PC-3 (cell line): Measurements from ENCODE around the gene ELAPOR1. TPM values are rescaled to one million over a fixed set of nuclear protein-coding genes. Genes with fewer than 3 reads are reported as not detected.

Experiments used
- ATAC-seq: fragments of 200-7000 bp; cut with Tn5 transposase; 2 replicates; pipeline ENCODE4 v1.9.1; 2020; ENCODE audit warnings: mild to moderate bottlenecking, moderate library complexity
- Bru-seq: library from RNA; stranded (reverse); fragments of 400-500 nt; gene quantifications from one replicate; lab custom pipeline; 2021; lab: Mats Ljungman, UMichigan
- BruChase-seq, 2 experiments: library from RNA; stranded (reverse); fragments of 400-500 nt; gene quantifications; one replicate each; lab custom pipeline; 2021; lab: Mats Ljungman, UMichigan
- BruUV-seq: library from RNA; stranded (reverse); fragments of 400-500 nt; replicated peaks from 2 replicates; lab custom pipeline; 2021; lab: Mats Ljungman, UMichigan
- CTCF ChIA-PET: fragments of 300-600 bp; sonication (Branson Sonifier 250); formaldehyde crosslinking; loops from one replicate; lab custom pipeline; 2022; ENCODE audit warnings: antibody characterized with exemption; lab: Charles Lee
- POLR2A ChIA-PET: fragments of 300-600 bp; sonication (Branson Sonifier 250); formaldehyde crosslinking; loops from one replicate; lab custom pipeline; 2022; ENCODE audit warnings: antibody characterized with exemption; ENCODE audit not compliant: unreplicated experiment; lab: Charles Lee
- DNase-seq: peaks from one replicate; pipeline ENCODE4 v3.0.0-alpha.2; 2015
- H2AFZ ChIP-seq: fragments of 300-600 bp; sonication (generic); 2 replicates; pipeline ENCODE4 v1.6.0; 2016; ENCODE audit warnings: antibody characterized with exemption, low read length
- H3F3A ChIP-seq: fragments of 300-600 bp; sonication (generic); one replicate; pipeline ENCODE4 v1.6.0; 2017; ENCODE audit warnings: antibody characterized with exemption, low read length, control low read depth, mild to moderate bottlenecking; ENCODE audit not compliant: unreplicated experiment
- H3K27ac ChIP-seq: fragments of 300-600 bp; sonication (generic); 2 replicates; pipeline ENCODE4 v1.5.1; 2016; ENCODE audit warnings: mild to moderate bottlenecking, low read length
- H3K27me3 ChIP-seq: fragments of 300-600 bp; sonication (generic); 2 replicates; pipeline ENCODE4 v1.6.1; 2016; ENCODE audit warnings: low read length, mixed read lengths
- H3K36me3 ChIP-seq: fragments of 300-600 bp; sonication (generic); 2 replicates; pipeline ENCODE4 v1.6.1; 2016; ENCODE audit warnings: low read depth, mixed run types, low read length, mixed read lengths
- H3K4me1 ChIP-seq: fragments of 300-600 bp; sonication (generic); 2 replicates; pipeline ENCODE4 v1.5.1; 2016; ENCODE audit warnings: low read length; ENCODE audit not compliant: insufficient read depth
- H3K4me2 ChIP-seq: fragments of 300-600 bp; sonication (generic); 2 replicates; pipeline ENCODE4 v1.6.0; 2016; ENCODE audit warnings: low read length
- H3K4me3 ChIP-seq: fragments of 300-600 bp; sonication (generic); 2 replicates; pipeline ENCODE4 v1.5.1; 2016; ENCODE audit warnings: mild to moderate bottlenecking, low read length, mixed read lengths
- H3K79me2 ChIP-seq: fragments of 300-600 bp; sonication (generic); 2 replicates; pipeline ENCODE4 v1.6.1; 2017; ENCODE audit warnings: low read length, mixed read lengths
- H3K9ac ChIP-seq: fragments of 300-600 bp; sonication (generic); 2 replicates; pipeline ENCODE4 v1.6.0; 2016; ENCODE audit warnings: mild to moderate bottlenecking, low read length
- H3K9me2 ChIP-seq: fragments of 300-600 bp; sonication (generic); replicated peaks from 2 replicates; pipeline ENCODE4 v1.6.1; 2016; ENCODE audit warnings: mixed run types, low read length, mixed read lengths
- H3K9me3 ChIP-seq: fragments of 300-600 bp; sonication (generic); 2 replicates; pipeline ENCODE4 v1.6.1; 2016; ENCODE audit warnings: low read length, mixed read lengths
- H4K20me1 ChIP-seq: fragments of 300-600 bp; sonication (generic); 2 replicates; pipeline ENCODE4 v1.6.1; 2016; ENCODE audit warnings: low read length, mixed read lengths
- EZH2 ChIP-seq: fragments of 300-600 bp; sonication (generic); IDR thresholded peaks from one replicate; pipeline ENCODE4 v1.6.1; 2017; ENCODE audit warnings: antibody characterized with exemption, mild to moderate bottlenecking, low read length; ENCODE audit not compliant: unreplicated experiment
- EZH2phosphoT487 ChIP-seq: fragments of 300-600 bp; sonication (generic); IDR thresholded peaks from 2 replicates; pipeline ENCODE4 v1.6.1; 2018; ENCODE audit warnings: mild to moderate bottlenecking, antibody characterized with exemption, low read length, borderline replicate concordance
- intact Hi-C: fragments of 100-400 bp; cut with micrococcal nuclease; formaldehyde crosslinking; loops from 2 replicates; pipeline ENCODE4 v1.9.0; 2023
- long read RNA-seq: library from polyadenylated mRNA; unstranded; transcript quantifications from one replicate; pipeline ENCODE4 v2.0.0, GENCODE V29; 2021; ENCODE audit not compliant: unreplicated experiment
- total RNA-seq: library from RNA; depleted of rRNA; stranded (reverse); fragments of >200 nt; gene quantifications from 2 replicates; pipeline ENCODE4 v1.2.3, GENCODE V29; 2014; rRNA removed
- TF ChIP-seq, protein P1 (sequence below): fragments of 300-600 bp; sonication (generic); conservative IDR thresholded peaks from 2 replicates; pipeline ENCODE4 v1.5.1; 2017; ENCODE audit warnings: antibody characterized with exemption, low read depth, mild to moderate bottlenecking, low read length

Gene ELAPOR1, protein sequence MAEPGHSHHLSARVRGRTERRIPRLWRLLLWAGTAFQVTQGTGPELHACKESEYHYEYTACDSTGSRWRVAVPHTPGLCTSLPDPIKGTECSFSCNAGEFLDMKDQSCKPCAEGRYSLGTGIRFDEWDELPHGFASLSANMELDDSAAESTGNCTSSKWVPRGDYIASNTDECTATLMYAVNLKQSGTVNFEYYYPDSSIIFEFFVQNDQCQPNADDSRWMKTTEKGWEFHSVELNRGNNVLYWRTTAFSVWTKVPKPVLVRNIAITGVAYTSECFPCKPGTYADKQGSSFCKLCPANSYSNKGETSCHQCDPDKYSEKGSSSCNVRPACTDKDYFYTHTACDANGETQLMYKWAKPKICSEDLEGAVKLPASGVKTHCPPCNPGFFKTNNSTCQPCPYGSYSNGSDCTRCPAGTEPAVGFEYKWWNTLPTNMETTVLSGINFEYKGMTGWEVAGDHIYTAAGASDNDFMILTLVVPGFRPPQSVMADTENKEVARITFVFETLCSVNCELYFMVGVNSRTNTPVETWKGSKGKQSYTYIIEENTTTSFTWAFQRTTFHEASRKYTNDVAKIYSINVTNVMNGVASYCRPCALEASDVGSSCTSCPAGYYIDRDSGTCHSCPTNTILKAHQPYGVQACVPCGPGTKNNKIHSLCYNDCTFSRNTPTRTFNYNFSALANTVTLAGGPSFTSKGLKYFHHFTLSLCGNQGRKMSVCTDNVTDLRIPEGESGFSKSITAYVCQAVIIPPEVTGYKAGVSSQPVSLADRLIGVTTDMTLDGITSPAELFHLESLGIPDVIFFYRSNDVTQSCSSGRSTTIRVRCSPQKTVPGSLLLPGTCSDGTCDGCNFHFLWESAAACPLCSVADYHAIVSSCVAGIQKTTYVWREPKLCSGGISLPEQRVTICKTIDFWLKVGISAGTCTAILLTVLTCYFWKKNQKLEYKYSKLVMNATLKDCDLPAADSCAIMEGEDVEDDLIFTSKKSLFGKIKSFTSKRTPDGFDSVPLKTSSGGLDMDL
- total RNA-seq (0.35 and 0.80 TPM in 2 replicates), Bru-seq, nascent RNA (percentile 21 among the genes with signal in this experiment), BruChase-seq, experiment 1, labeled RNA remaining after a 6-hour chase (percentile 25 among the genes with signal in this experiment), BruChase-seq, experiment 2, labeled RNA remaining after a 2-hour chase (percentile 32 among the genes with signal in this experiment)
- long read RNA-seq, partial matches to known transcripts: 0 of 2 reads
- long read RNA-seq, other reads (novel, unspliced or antisense): 2 of 2 reads

DNA sequence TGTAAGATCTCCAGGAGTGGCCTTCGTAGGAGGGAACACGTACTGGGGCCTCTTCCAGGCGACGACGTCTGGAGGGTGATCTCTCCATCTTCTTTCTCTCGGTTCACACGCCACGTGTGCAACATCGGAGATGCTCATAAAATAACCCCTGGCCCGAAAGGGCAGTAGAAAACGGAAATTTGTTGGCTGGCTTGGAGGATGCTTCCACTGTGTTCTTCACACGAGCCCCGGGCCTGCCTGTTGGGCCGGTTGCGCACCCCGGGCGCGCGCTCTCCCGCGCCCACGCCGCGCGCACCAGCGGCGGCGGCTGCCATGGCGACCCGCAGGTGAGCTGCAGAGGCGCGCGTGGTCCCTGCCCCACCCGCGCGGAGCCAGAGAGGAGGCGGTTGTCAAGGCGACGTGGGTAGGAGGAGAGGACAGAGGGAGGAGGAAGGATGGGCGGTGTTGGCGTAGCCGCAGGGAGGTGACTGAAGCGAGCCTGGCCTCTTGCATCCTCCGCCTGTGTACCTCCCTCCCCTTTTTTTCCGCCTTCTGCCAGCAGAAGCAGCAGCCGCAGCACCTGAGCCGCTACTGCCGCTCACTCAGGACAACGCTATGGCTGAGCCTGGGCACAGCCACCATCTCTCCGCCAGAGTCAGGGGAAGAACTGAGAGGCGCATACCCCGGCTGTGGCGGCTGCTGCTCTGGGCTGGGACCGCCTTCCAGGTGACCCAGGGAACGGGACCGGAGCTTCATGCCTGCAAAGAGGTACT, at the start of gene ELAPOR1:
Gene ELAPOR1 (plus strand): TSS at position 526 of the 752 bp plus-strand sequence. CDS start 69 bp downstream, at position 595.
- BruUV-seq: no TSS peak
- Histone ChIP-seq H4K20me1 (no peaks in the 10 kb centered on the region), H3K4me2 (peak within 1 kb of the TSS; percentile 75), H3K9me3 (no peaks in the 10 kb centered on the region), H3K27ac (no peak within 1 kb of the TSS), H3K4me1 (peaks cover 8% of the 10 kb centered on the region; the same call in 1 of the 2 replicates), H3K27me3 (peaks cover 28% of the 10 kb centered on the region), H3K79me2 (no peaks in the 10 kb centered on the region), H3K36me3 (no peaks in the 10 kb centered on the region), H3K4me3 (peak within 1 kb of the TSS; percentile 59), H3K9ac (no peak within 1 kb of the TSS), H3F3A (no peaks in the 10 kb centered on the region), H2AFZ (peak within 1 kb of the TSS; percentile 68; the same call in 1 of the 2 replicates), H3K9me2 (no peaks in the 10 kb centered on the region)
- ATAC-seq: peak; percentile 48
- TF ChIP-seq EZH2: peak; percentile 65
- TF ChIP-seq EZH2phosphoT487: no peak; the same call in 1 of the 2 replicates
- TF ChIP-seq, protein P1, sequence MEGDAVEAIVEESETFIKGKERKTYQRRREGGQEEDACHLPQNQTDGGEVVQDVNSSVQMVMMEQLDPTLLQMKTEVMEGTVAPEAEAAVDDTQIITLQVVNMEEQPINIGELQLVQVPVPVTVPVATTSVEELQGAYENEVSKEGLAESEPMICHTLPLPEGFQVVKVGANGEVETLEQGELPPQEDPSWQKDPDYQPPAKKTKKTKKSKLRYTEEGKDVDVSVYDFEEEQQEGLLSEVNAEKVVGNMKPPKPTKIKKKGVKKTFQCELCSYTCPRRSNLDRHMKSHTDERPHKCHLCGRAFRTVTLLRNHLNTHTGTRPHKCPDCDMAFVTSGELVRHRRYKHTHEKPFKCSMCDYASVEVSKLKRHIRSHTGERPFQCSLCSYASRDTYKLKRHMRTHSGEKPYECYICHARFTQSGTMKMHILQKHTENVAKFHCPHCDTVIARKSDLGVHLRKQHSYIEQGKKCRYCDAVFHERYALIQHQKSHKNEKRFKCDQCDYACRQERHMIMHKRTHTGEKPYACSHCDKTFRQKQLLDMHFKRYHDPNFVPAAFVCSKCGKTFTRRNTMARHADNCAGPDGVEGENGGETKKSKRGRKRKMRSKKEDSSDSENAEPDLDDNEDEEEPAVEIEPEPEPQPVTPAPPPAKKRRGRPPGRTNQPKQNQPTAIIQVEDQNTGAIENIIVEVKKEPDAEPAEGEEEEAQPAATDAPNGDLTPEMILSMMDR: no peak
- ChIA-PET CTCF (no interaction called here), POLR2A (no interaction called here)
- intact Hi-C loops: loop anchor here (2.0 to 5.0 kb wide), 2 partner anchors 151 to 286 kb away; partner anchors contain the start of gene CLCC1
- DNase-seq: peak; percentile 38

DNA sequence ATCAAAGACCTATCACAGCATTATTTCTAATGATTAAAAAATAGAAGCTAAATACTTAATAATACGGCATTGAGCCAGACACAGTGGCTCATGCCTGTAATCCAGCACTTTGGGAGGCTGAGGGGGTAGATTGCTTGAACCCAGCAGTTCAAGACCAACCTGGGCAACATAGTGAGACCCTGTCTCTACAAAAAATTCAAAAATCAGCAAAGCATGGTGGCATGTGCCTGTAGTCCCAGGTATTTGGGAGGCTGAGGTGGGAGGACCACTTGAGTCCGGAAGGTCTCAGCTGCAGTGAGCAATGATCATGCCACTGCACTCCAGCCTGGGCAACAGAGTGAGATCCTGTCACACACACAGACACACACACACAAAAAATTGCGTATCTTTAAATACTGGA, 48.8 kb upstream of the ELAPOR1 start:
- ChIA-PET POLR2A (no interaction called here), CTCF (no interaction called here)
- no peaks in the 10 kb centered on the region for H3F3A ChIP-seq
- peaks cover 14% of the 10 kb centered on the region; the same call in 1 of the 2 replicates for H3K79me2 ChIP-seq
- no peak overlapping the region for H2AFZ ChIP-seq
- no peak overlapping the region for H3K27ac ChIP-seq
- H4K20me1 ChIP-seq: no peaks in the 10 kb centered on the region
- BruUV-seq: no TSS peak
- H3K9me3 ChIP-seq: no peaks in the 10 kb centered on the region
- peaks cover 8% of the 10 kb centered on the region; the same call in 1 of the 2 replicates for H3K36me3 ChIP-seq
- H3K9me2 ChIP-seq: no peaks in the 10 kb centered on the region
- intact Hi-C loops: no loop called here
- no peak overlapping the region for H3K4me3 ChIP-seq
- H3K9ac ChIP-seq: no peak overlapping the region
- no peaks in the 10 kb centered on the region for H3K27me3 ChIP-seq
- DNase-seq (no peak), ATAC-seq (no peak)
- H3K4me2 ChIP-seq: no peak overlapping the region
- TF ChIP-seq EZH2phosphoT487 (no peak), EZH2 (no peak)
- TF ChIP-seq, protein P1: no peak
- no peaks in the 10 kb centered on the region for H3K4me1 ChIP-seq
